Astrocyte (in vitro differentiated cells and primary cell): ENCODE results near the gene FAM3B.

Source experiments
- CTCF ChIP-seq: IDR thresholded peaks from 2 replicates; pipeline ENCODE4 v1.5.1; 2011; ENCODE audit warnings: low read depth, mild to moderate bottlenecking, inconsistent platforms, low read length, moderate library complexity; ENCODE audit not compliant: insufficient read depth
- EZH2 ChIP-seq: IDR thresholded peaks from 2 replicates; pipeline ENCODE4 v1.6.1; 2012; ENCODE audit warnings: mild to moderate bottlenecking, low read length, inconsistent platforms; ENCODE audit not compliant: insufficient read depth

GRCh38 chr21:41361053-41361785 is 44.6 kb downstream of the FAM3B start:
- TF ChIP-seq CTCF (no peak), EZH2 (no peak)
